NCI-H1105 (cell line): ENCODE results near the gene PALD1.

Experiments used
- DNase-seq: peaks from one replicate; lab custom pipeline; 2025; lab: John Stamatoyannopoulos, UW

Gene PALD1

GRCh38 chr10:70507966-70508365, 29.4 kb downstream of the PALD1 start:
- no peak for DNase-seq

- no peak for DNase-seq
Measured at GRCh38 chr10:70508912-70509756, 30.6 kb downstream of the PALD1 start.

GRCh38 chr10:70509757-70510147, 31.2 kb downstream of the PALD1 start:
- no peak for DNase-seq

- no peak for DNase-seq
Measured at GRCh38 chr10:70510453-70510852, 31.9 kb downstream of the PALD1 start.

- no peak for DNase-seq
Measured at GRCh38 chr10:70510904-70511303, 32.3 kb downstream of the PALD1 start.

- no peak for DNase-seq
Measured at GRCh38 chr10:70512149-70512639, 33.6 kb downstream of the PALD1 start.

GRCh38 chr10:70513848-70514309, 35.3 kb downstream of the PALD1 start:
- DNase-seq, result no peak

- no peak for DNase-seq
Measured at GRCh38 chr10:70514591-70514990, 36.0 kb downstream of the PALD1 start.

GRCh38 chr10:70515035-70515667, 36.6 kb downstream of the PALD1 start:
- no peak for DNase-seq

- DNase-seq, result no peak
Measured at GRCh38 chr10:70518695-70519094, 40.1 kb downstream of the PALD1 start.

- DNase-seq, result no peak
Measured at GRCh38 chr10:70523057-70523456, 44.5 kb downstream of the PALD1 start.

- DNase-seq, result no peak
Measured at GRCh38 chr10:70523549-70523948, 45.0 kb downstream of the PALD1 start.

GRCh38 chr10:70528314-70528713, 49.7 kb downstream of the PALD1 start:
- no peak for DNase-seq

GRCh38 chr10:70528741-70529362, 50.3 kb downstream of the PALD1 start:
- DNase-seq, result no peak

- DNase-seq, result no peak
Measured at GRCh38 chr10:70529848-70530247, 51.3 kb downstream of the PALD1 start.

- DNase-seq, result no peak
Measured at GRCh38 chr10:70530315-70530714, 51.7 kb downstream of the PALD1 start.

- no peak for DNase-seq
Measured at GRCh38 chr10:70532554-70533188, 54.1 kb downstream of the PALD1 start.

- no peak for DNase-seq
Measured at GRCh38 chr10:70533189-70533558, 54.6 kb downstream of the PALD1 start.

GRCh38 chr10:70534281-70534680, 55.7 kb downstream of the PALD1 start:
- no peak for DNase-seq

- no peak for DNase-seq
Measured at GRCh38 chr10:70535001-70535400, 56.4 kb downstream of the PALD1 start.

- no peak for DNase-seq
Measured at GRCh38 chr10:70535451-70535850, 56.9 kb downstream of the PALD1 start.

- no peak for DNase-seq
Measured at GRCh38 chr10:70536196-70536861, 57.8 kb downstream of the PALD1 start.
